Memory B cell (primary cell): Measurements from ENCODE around the gene TMEM272.

Source experiments
- ATAC-seq: fragments of 150-1000 bp; cut with Tn5 transposase; 2 replicates; pipeline ENCODE4 v1.10.0; 2021; ENCODE audit warnings: low read depth, mild to moderate bottlenecking, moderate library complexity
- DNase-seq, 2 donors: peaks; one replicate each; pipeline ENCODE4 v3.0.0; 2022; ENCODE audit warnings: low spot score in 2 of 2
- H3K27ac Mint-ChIP-seq: one replicate; pipeline ENCODE4 v1.8.0; 2022; ENCODE audit warnings: mild to moderate bottlenecking, moderate library complexity, mixed read lengths
- H3K27me3 Mint-ChIP-seq: one replicate; pipeline ENCODE4 v1.8.0; 2022; ENCODE audit warnings: mixed read lengths
- H3K36me3 Mint-ChIP-seq: one replicate; pipeline ENCODE4 v1.8.0; 2022; ENCODE audit warnings: mild to moderate bottlenecking, mixed read lengths
- H3K4me1 Mint-ChIP-seq: one replicate; pipeline ENCODE4 v1.8.0; 2022; ENCODE audit warnings: mixed read lengths
- H3K4me3 Mint-ChIP-seq: one replicate; pipeline ENCODE4 v1.8.0; 2022; ENCODE audit warnings: mild to moderate bottlenecking, moderate library complexity, mixed read lengths
- H3K9me3 Mint-ChIP-seq: one replicate; pipeline ENCODE4 v1.8.0; 2022; ENCODE audit warnings: mixed read lengths

TMEM272 gene

GRCh38 chr13:51867062-51867461 lies 22.1 kb upstream of the TMEM272 start:
- H3K9me3 Mint-ChIP-seq, result no peaks in the 10 kb centered on the region
- no peaks in the 10 kb centered on the region for H3K4me1 Mint-ChIP-seq
- H3K27ac Mint-ChIP-seq, result no peak overlapping the region
- ATAC-seq (no peak), DNase-seq (no peak)
- H3K27me3 Mint-ChIP-seq, result peaks cover 18% of the 10 kb centered on the region
- no peak overlapping the region for H3K4me3 Mint-ChIP-seq
- H3K36me3 Mint-ChIP-seq, result no peaks in the 10 kb centered on the region

- Mint-ChIP-seq H3K9me3 (no peaks in the 10 kb centered on the region), H3K27ac (no peak overlapping the region), H3K27me3 (peaks cover 17% of the 10 kb centered on the region), H3K36me3 (no peaks in the 10 kb centered on the region), H3K4me1 (no peaks in the 10 kb centered on the region), H3K4me3 (no peak overlapping the region)
- DNase-seq (no peak), ATAC-seq (no peak)
Measured at GRCh38 chr13:51865838-51866237, 20.9 kb upstream of the TMEM272 start.

- ATAC-seq, result no peak
- H3K27ac Mint-ChIP-seq, result no peak overlapping the region
Measured at GRCh38 chr13:51862957-51863356, 18.0 kb upstream of the TMEM272 start.

GRCh38 chr13:51861723-51862300 lies 16.8 kb upstream of the TMEM272 start, which contains the start of gene CCDC70:
TSS of gene CCDC70 (plus strand) at chr13:51861969. CDS start at chr13:51865412, 3,443 bp downstream.
- Mint-ChIP-seq H3K4me1 (no peaks in the 10 kb centered on the region), H3K36me3 (no peaks in the 10 kb centered on the region), H3K27ac (no peak within 1 kb of the TSS), H3K4me3 (no peak within 1 kb of the TSS), H3K27me3 (peaks cover 9% of the 10 kb centered on the region), H3K9me3 (no peaks in the 10 kb centered on the region)
- DNase-seq (no peak), ATAC-seq (no peak)

More at GRCh38 chr13:51862957-51863356, 18.0 kb upstream of the TMEM272 start:
- H3K27me3 Mint-ChIP-seq, result peaks cover 13% of the 10 kb centered on the region
- no peaks in the 10 kb centered on the region for H3K36me3 Mint-ChIP-seq
- no peak overlapping the region for H3K4me3 Mint-ChIP-seq
- H3K9me3 Mint-ChIP-seq, result no peaks in the 10 kb centered on the region
- no peak for DNase-seq
- H3K4me1 Mint-ChIP-seq, result no peaks in the 10 kb centered on the region

GRCh38 chr13:51858433-51859247 lies 13.7 kb upstream of the TMEM272 start:
- Mint-ChIP-seq H3K4me1 (no peaks in the 10 kb centered on the region), H3K4me3 (no peak overlapping the region), H3K27ac (no peak overlapping the region), H3K36me3 (no peaks in the 10 kb centered on the region), H3K9me3 (no peaks in the 10 kb centered on the region), H3K27me3 (peaks cover 9% of the 10 kb centered on the region)
- DNase-seq, result no peak
- no peak for ATAC-seq

GRCh38 chr13:51856998-51857397 lies 12.0 kb upstream of the TMEM272 start:
- no peaks in the 10 kb centered on the region for H3K4me1 Mint-ChIP-seq
- ATAC-seq, result no peak
- peaks cover 6% of the 10 kb centered on the region for H3K27me3 Mint-ChIP-seq
- no peaks in the 10 kb centered on the region for H3K36me3 Mint-ChIP-seq
- no peak overlapping the region for H3K27ac Mint-ChIP-seq
- no peak for DNase-seq
- H3K4me3 Mint-ChIP-seq, result no peak overlapping the region
- H3K9me3 Mint-ChIP-seq, result no peaks in the 10 kb centered on the region

- Mint-ChIP-seq H3K36me3 (peaks cover under 1% of the 10 kb centered on the region), H3K27ac (no peak overlapping the region), H3K9me3 (no peaks in the 10 kb centered on the region), H3K4me1 (no peaks in the 10 kb centered on the region), H3K27me3 (peaks cover 6% of the 10 kb centered on the region), H3K4me3 (no peak overlapping the region)
- no peak for DNase-seq
- no peak for ATAC-seq
Measured at GRCh38 chr13:51856027-51856736, 11.2 kb upstream of the TMEM272 start.

GRCh38 chr13:51849145-51850101 lies 4.4 kb upstream of the TMEM272 start:
- peak in 1 of 2 donors; percentile 14 for DNase-seq
- Mint-ChIP-seq H3K4me1 (peaks cover 2% of the 10 kb centered on the region), H3K27ac (no peak overlapping the region), H3K27me3 (peaks cover 9% of the 10 kb centered on the region), H3K36me3 (peaks cover 2% of the 10 kb centered on the region), H3K4me3 (no peak overlapping the region), H3K9me3 (no peaks in the 10 kb centered on the region)
- peak; percentile 60 for ATAC-seq

GRCh38 chr13:51848674-51849073 lies 3.7 kb upstream of the TMEM272 start:
- no peak for DNase-seq
- Mint-ChIP-seq H3K27ac (no peak overlapping the region), H3K9me3 (no peaks in the 10 kb centered on the region), H3K4me1 (peaks cover 2% of the 10 kb centered on the region), H3K36me3 (peaks cover 2% of the 10 kb centered on the region), H3K4me3 (no peak overlapping the region), H3K27me3 (peaks cover 10% of the 10 kb centered on the region)
- no peak for ATAC-seq

GRCh38 chr13:51846756-51847155 lies 1.8 kb upstream of the TMEM272 start:
- Mint-ChIP-seq H3K9me3 (no peaks in the 10 kb centered on the region), H3K27ac (no peak overlapping the region), H3K4me3 (no peak overlapping the region), H3K27me3 (peaks cover 10% of the 10 kb centered on the region), H3K36me3 (peaks cover 2% of the 10 kb centered on the region), H3K4me1 (peaks cover 2% of the 10 kb centered on the region)
- DNase-seq, result no peak
- no peak for ATAC-seq

GRCh38 chr13:51845574-51846318 lies 769 bp upstream of the TMEM272 start:
- Mint-ChIP-seq H3K27me3 (peaks cover 8% of the 10 kb centered on the region), H3K9me3 (no peaks in the 10 kb centered on the region), H3K27ac (no peak overlapping the region), H3K4me3 (no peak overlapping the region), H3K4me1 (peaks cover 2% of the 10 kb centered on the region), H3K36me3 (no peaks in the 10 kb centered on the region)
- DNase-seq (no peak), ATAC-seq (no peak)

GRCh38 chr13:51843529-51843928 lies 1.4 kb downstream of the TMEM272 start:
- ATAC-seq (no peak), DNase-seq (no peak)
- no peaks in the 10 kb centered on the region for H3K9me3 Mint-ChIP-seq
- H3K27me3 Mint-ChIP-seq, result peaks cover 8% of the 10 kb centered on the region
- no peaks in the 10 kb centered on the region for H3K36me3 Mint-ChIP-seq
- no peak overlapping the region for H3K27ac Mint-ChIP-seq
- peaks cover 2% of the 10 kb centered on the region for H3K4me1 Mint-ChIP-seq
- H3K4me3 Mint-ChIP-seq, result no peak overlapping the region

- ATAC-seq (no peak), DNase-seq (no peak)
- Mint-ChIP-seq H3K9me3 (no peaks in the 10 kb centered on the region), H3K27ac (no peak overlapping the region), H3K4me3 (no peak overlapping the region), H3K27me3 (peaks cover 10% of the 10 kb centered on the region), H3K4me1 (peaks cover 2% of the 10 kb centered on the region), H3K36me3 (no peaks in the 10 kb centered on the region)
Measured at GRCh38 chr13:51841732-51842131, 3.2 kb downstream of the TMEM272 start.
